ENCODE measurements around the gene NMU.

DNA sequence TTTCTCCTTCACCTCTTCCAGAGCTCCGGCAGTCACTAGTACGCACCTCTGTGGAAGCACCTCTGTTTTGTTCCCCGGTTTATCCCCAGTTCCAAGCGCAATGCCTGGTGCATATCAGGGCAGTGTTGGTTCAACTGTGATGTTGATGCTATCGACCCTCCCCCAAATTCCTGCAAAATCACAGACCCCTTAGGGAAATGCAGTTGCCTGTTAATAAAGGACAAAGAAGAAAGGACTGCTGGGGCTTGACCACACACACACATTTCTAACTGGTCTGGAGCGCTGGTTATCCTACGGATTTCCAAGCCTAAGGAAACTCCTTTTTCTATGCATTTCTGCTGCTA lies 530 bp upstream of the NMU start:
- TF ChIP-seq, protein P1, sequence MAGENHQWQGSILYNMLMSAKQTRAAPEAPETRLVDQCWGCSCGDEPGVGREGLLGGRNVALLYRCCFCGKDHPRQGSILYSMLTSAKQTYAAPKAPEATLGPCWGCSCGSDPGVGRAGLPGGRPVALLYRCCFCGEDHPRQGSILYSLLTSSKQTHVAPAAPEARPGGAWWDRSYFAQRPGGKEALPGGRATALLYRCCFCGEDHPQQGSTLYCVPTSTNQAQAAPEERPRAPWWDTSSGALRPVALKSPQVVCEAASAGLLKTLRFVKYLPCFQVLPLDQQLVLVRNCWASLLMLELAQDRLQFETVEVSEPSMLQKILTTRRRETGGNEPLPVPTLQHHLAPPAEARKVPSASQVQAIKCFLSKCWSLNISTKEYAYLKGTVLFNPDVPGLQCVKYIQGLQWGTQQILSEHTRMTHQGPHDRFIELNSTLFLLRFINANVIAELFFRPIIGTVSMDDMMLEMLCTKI (IDR thresholded peaks at IDR 0.05; ENCODE audit: partially characterized antibody) = no peak
- no peak for TF ChIP-seq XRCC4 (IDR thresholded peaks at IDR 0.05; ENCODE audit: extremely low read depth, insufficient read depth, insufficient read length)
- TF ChIP-seq POLR2AphosphoS5 (IDR thresholded peaks at IDR 0.05; ENCODE audit: control insufficient read depth, insufficient read depth, low read depth, low read length) = no peak
- no peak for TF ChIP-seq POLR2A (conservative IDR thresholded peaks at IDR 0.05)
- no peak for TF ChIP-seq CTCF (IDR thresholded peaks at IDR 0.05 in 2 of 3, conservative IDR thresholded peaks at IDR 0.05 in 1 of 3; ENCODE audit: insufficient read depth in 2 of 3, low read depth in 1 of 3, low read length in 3 of 3)

Measured in K562 (cell line).